GM23338 (cell line): ENCODE data around the gene CERK. TPM values are rescaled to one million over a fixed set of nuclear protein-coding genes. Genes with fewer than 3 reads are reported as not detected.

ENCODE experiments used
- ATAC-seq: fragments of 200-7000 bp; cut with Tn5 transposase; 3 replicates; pipeline ENCODE4 v1.9.1; 2020
- DNase-seq: peaks from one replicate; pipeline ENCODE4 v3.0.0-alpha.2; 2015; ENCODE audit warnings: low spot score
- H2AFZ ChIP-seq: fragments of 200-600 bp; sonication (generic); 2 replicates; pipeline ENCODE4 v1.8.0; 2016; ENCODE audit warnings: antibody characterized with exemption, mild to moderate bottlenecking, moderate library complexity
- H3F3A ChIP-seq: fragments of 200-600 bp; sonication (generic); replicated peaks from 2 replicates; pipeline ENCODE4 v1.8.0; 2017; ENCODE audit warnings: antibody characterized with exemption, mixed run types, low read depth
- H3K27ac ChIP-seq: fragments of 200-600 bp; sonication (generic); 2 replicates; pipeline ENCODE4 v1.6.1; 2016; ENCODE audit warnings: low read depth
- H3K27me3 ChIP-seq: fragments of 200-600 bp; sonication (generic); 2 replicates; pipeline ENCODE4 v1.8.0; 2016; ENCODE audit warnings: mild to moderate bottlenecking, mixed run types, moderate library complexity; ENCODE audit not compliant: insufficient read depth
- H3K36me3 ChIP-seq: fragments of 200-600 bp; sonication (generic); 2 replicates; pipeline ENCODE4 v1.8.0; 2016; ENCODE audit warnings: mild to moderate bottlenecking; ENCODE audit not compliant: insufficient read depth
- H3K4me1 ChIP-seq: fragments of 200-600 bp; sonication (generic); 2 replicates; pipeline ENCODE4 v1.8.0; 2016; ENCODE audit warnings: mild to moderate bottlenecking, moderate library complexity; ENCODE audit not compliant: insufficient read depth
- H3K4me2 ChIP-seq: fragments of 200-600 bp; sonication (generic); 2 replicates; pipeline ENCODE4 v1.7.1; 2017; ENCODE audit warnings: mixed run types
- H3K4me3 ChIP-seq: fragments of 200-600 bp; sonication (generic); 2 replicates; pipeline ENCODE4 v1.6.1; 2016; ENCODE audit warnings: mixed run types
- H3K79me2 ChIP-seq: fragments of 200-600 bp; sonication (generic); replicated peaks from 2 replicates; pipeline ENCODE4 v1.8.0; 2017; ENCODE audit warnings: mild to moderate bottlenecking; ENCODE audit not compliant: insufficient read depth
- H3K9me2 ChIP-seq: fragments of 200-600 bp; sonication (generic); 2 replicates; pipeline ENCODE4 v1.8.0; 2017; ENCODE audit not compliant: insufficient read depth
- H4K20me1 ChIP-seq: fragments of 200-600 bp; sonication (generic); replicated peaks from 2 replicates; pipeline ENCODE4 v1.8.0; 2017; ENCODE audit warnings: mild to moderate bottlenecking; ENCODE audit not compliant: insufficient read depth
- H3K27ac Mint-ChIP-seq: 2 replicates; pipeline ENCODE4 v1.8.0; 2020; ENCODE audit warnings: inconsistent platforms, mild to moderate bottlenecking, moderate library complexity, mixed read lengths
- H3K27me3 Mint-ChIP-seq: 3 replicates; pipeline ENCODE4 v1.8.0; 2022; ENCODE audit warnings: low read depth, mild to moderate bottlenecking, moderate library complexity, mixed read lengths, inconsistent platforms; ENCODE audit not compliant: insufficient read depth, poor library complexity
- H3K36me3 Mint-ChIP-seq: 3 replicates; pipeline ENCODE4 v1.8.0; 2021; ENCODE audit warnings: low read depth, mild to moderate bottlenecking, inconsistent platforms, moderate library complexity, mixed read lengths
- H3K4me1 Mint-ChIP-seq: 3 replicates; pipeline ENCODE4 v1.8.0; 2020; ENCODE audit warnings: mild to moderate bottlenecking, inconsistent platforms, mixed read lengths
- H3K4me3 Mint-ChIP-seq: 3 replicates; pipeline ENCODE4 v1.8.0; 2021; ENCODE audit warnings: moderate library complexity, mild to moderate bottlenecking, inconsistent platforms, mixed read lengths
- H3K9me3 Mint-ChIP-seq: 3 replicates; pipeline ENCODE4 v1.8.0; 2020; ENCODE audit warnings: moderate library complexity, mild to moderate bottlenecking, inconsistent platforms, mixed read lengths
- EZH2 ChIP-seq: fragments of 200-600 bp; sonication (generic); IDR thresholded peaks from one replicate; pipeline ENCODE4 v1.8.0; 2017; ENCODE audit warnings: antibody characterized with exemption, mild to moderate bottlenecking, low read depth; ENCODE audit not compliant: unreplicated experiment
- EZH2phosphoT487 ChIP-seq: fragments of 200-600 bp; sonication (generic); IDR thresholded peaks from one replicate; pipeline ENCODE4 v1.8.1; 2018; ENCODE audit warnings: antibody characterized with exemption; ENCODE audit not compliant: unreplicated experiment
- STAT1 ChIP-seq: IDR thresholded peaks from one replicate; pipeline ENCODE4 v1.6.1; 2016; ENCODE audit warnings: antibody characterized with exemption; ENCODE audit not compliant: unreplicated experiment
- ZNF114 ChIP-seq: fragments of 250-450 bp; sonication (Bioruptor Pico); IDR thresholded peaks from 2 replicates; pipeline ENCODE4 v1.5.0; 2020; ENCODE audit warnings: mild to moderate bottlenecking, moderate library complexity
- ZNF331 ChIP-seq: fragments of 250-450 bp; sonication (Bioruptor Pico); IDR thresholded peaks from 2 replicates; pipeline ENCODE4 v1.5.0; 2020; ENCODE audit warnings: low read depth, mild to moderate bottlenecking, moderate library complexity
- polyA plus RNA-seq: library from polyadenylated mRNA; unstranded; fragments of >200 nt; fragmentation: Nextera tagmentation; extraction: Ambion mirVana; gene quantifications from 2 replicates; pipeline ENCODE4 v1.2.1, GENCODE V29; 2016
- total RNA-seq: library from RNA; depleted of rRNA; stranded (reverse); fragments of >200 nt; shearing (Covaris generic); gene quantifications from 2 replicates; pipeline ENCODE4 v1.2.3, GENCODE V29; 2014
- TF ChIP-seq, protein P1 (sequence below): fragments of 250-450 bp; sonication (Bioruptor Pico); IDR thresholded peaks from 2 replicates; pipeline ENCODE4 v1.5.0; 2020; ENCODE audit warnings: mild to moderate bottlenecking, moderate library complexity
- TF ChIP-seq, protein P2 (sequence below): IDR thresholded peaks from 2 replicates; pipeline ENCODE4 v1.6.1; 2016; ENCODE audit warnings: antibody characterized with exemption
- TF ChIP-seq, protein P3 (sequence below), 2 experiments: fragments of 200-600 bp in 1 of 2; sonication (generic) in 1 of 2; conservative IDR thresholded peaks; 2 replicates each; pipeline versions ENCODE4 v1.5.1 to v1.6.1; 2016 to 2017; ENCODE audit warnings: antibody characterized with exemption in 2 of 2, low read depth in 2 of 2, mild to moderate bottlenecking in 2 of 2, moderate library complexity in 1 of 2

Gene CERK
- total and polyA plus RNA-seq, 2 experiments from 2014 or later: 12.7 to 62.9 TPM

DNA sequence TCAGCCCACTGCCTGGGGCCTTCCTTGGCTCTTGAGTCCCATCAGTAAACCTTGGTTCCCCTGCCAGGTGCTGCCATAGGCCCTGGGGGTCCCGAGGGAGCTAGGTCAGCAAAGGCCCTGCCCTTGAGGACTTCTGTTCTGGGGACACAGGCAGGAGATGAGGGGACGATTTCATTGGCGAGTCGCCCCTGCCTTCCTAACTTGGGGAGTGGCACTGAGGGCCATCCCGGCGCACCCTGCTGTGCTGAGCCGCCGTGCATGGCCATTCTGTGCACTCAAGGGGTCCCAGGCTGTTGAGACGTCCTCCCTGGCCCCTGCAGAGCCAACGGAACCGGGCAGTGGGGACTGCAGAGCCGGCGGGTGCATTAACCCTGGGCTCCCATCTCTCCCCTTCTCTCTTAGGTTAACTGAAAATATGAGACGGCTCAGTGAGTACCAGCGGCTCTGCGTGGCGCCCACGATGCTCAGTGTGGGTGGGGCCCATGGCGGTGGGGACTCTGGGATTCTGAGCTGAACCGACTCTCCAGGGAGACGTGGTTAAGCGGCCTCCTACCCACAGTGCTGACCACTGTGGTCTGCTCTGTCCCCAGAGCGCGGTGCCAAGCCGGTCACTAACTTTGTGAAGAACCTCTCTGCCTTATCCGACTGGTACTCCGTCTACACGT is 74.5 kb downstream of the CERK start:
- no peaks in the 10 kb centered on the region for H4K20me1 ChIP-seq
- no peak for ATAC-seq
- no peak overlapping the region for H3K4me2 ChIP-seq
- no peaks in the 10 kb centered on the region for H3K4me1 ChIP-seq
- no peaks in the 10 kb centered on the region for H3K79me2 ChIP-seq
- no peaks in the 10 kb centered on the region for H3K27me3 ChIP-seq
- Mint-ChIP-seq H3K27ac (no peak overlapping the region), H3K36me3 (no peaks in the 10 kb centered on the region), H3K4me1 (peaks cover 17% of the 10 kb centered on the region; the same call in 2 of the 3 replicates), H3K9me3 (no peaks in the 10 kb centered on the region), H3K27me3 (peaks cover 5% of the 10 kb centered on the region), H3K4me3 (no peak overlapping the region)
- H3K9me2 ChIP-seq: no peaks in the 10 kb centered on the region
- no peak overlapping the region for H3K27ac ChIP-seq
- DNase-seq: no peak
- no peaks in the 10 kb centered on the region for H3K36me3 ChIP-seq
- no peak overlapping the region for H2AFZ ChIP-seq
- no peak overlapping the region for H3K4me3 ChIP-seq
- TF ChIP-seq ZNF114 (CRISPR knock-in tag) (no peak), EZH2phosphoT487 (no peak), STAT1 (no peak), EZH2 (no peak), ZNF331 (no peak)
- TF ChIP-seq, protein P1, sequence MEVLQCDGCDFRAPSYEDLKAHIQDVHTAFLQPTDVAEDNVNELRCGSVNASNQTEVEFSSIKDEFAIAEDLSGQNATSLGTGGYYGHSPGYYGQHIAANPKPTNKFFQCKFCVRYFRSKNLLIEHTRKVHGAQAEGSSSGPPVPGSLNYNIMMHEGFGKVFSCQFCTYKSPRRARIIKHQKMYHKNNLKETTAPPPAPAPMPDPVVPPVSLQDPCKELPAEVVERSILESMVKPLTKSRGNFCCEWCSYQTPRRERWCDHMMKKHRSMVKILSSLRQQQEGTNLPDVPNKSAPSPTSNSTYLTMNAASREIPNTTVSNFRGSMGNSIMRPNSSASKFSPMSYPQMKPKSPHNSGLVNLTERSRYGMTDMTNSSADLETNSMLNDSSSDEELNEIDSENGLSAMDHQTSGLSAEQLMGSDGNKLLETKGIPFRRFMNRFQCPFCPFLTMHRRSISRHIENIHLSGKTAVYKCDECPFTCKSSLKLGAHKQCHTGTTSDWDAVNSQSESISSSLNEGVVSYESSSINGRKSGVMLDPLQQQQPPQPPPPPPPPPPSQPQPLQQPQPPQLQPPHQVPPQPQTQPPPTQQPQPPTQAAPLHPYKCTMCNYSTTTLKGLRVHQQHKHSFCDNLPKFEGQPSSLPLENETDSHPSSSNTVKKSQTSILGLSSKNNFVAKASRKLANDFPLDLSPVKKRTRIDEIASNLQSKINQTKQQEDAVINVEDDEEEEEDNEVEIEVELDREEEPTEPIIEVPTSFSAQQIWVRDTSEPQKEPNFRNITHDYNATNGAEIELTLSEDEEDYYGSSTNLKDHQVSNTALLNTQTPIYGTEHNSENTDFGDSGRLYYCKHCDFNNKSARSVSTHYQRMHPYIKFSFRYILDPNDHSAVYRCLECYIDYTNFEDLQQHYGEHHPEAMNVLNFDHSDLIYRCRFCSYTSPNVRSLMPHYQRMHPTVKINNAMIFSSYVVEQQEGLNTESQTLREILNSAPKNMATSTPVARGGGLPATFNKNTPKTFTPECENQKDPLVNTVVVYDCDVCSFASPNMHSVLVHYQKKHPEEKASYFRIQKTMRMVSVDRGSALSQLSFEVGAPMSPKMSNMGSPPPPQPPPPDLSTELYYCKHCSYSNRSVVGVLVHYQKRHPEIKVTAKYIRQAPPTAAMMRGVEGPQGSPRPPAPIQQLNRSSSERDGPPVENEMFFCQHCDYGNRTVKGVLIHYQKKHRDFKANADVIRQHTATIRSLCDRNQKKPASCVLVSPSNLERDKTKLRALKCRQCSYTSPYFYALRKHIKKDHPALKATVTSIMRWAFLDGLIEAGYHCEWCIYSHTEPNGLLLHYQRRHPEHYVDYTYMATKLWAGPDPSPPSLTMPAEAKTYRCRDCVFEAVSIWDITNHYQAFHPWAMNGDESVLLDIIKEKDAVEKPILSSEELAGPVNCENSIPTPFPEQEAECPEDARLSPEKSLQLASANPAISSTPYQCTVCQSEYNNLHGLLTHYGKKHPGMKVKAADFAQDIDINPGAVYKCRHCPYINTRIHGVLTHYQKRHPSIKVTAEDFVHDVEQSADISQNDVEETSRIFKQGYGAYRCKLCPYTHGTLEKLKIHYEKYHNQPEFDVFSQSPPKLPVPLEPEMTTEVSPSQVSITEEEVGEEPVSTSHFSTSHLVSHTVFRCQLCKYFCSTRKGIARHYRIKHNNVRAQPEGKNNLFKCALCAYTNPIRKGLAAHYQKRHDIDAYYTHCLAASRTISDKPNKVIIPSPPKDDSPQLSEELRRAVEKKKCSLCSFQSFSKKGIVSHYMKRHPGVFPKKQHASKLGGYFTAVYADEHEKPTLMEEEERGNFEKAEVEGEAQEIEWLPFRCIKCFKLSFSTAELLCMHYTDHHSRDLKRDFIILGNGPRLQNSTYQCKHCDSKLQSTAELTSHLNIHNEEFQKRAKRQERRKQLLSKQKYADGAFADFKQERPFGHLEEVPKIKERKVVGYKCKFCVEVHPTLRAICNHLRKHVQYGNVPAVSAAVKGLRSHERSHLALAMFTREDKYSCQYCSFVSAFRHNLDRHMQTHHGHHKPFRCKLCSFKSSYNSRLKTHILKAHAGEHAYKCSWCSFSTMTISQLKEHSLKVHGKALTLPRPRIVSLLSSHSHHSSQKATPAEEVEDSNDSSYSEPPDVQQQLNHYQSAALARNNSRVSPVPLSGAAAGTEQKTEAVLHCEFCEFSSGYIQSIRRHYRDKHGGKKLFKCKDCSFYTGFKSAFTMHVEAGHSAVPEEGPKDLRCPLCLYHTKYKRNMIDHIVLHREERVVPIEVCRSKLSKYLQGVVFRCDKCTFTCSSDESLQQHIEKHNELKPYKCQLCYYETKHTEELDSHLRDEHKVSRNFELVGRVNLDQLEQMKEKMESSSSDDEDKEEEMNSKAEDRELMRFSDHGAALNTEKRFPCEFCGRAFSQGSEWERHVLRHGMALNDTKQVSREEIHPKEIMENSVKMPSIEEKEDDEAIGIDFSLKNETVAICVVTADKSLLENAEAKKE (CRISPR knock-in tag): no peak
- TF ChIP-seq, protein P2, sequence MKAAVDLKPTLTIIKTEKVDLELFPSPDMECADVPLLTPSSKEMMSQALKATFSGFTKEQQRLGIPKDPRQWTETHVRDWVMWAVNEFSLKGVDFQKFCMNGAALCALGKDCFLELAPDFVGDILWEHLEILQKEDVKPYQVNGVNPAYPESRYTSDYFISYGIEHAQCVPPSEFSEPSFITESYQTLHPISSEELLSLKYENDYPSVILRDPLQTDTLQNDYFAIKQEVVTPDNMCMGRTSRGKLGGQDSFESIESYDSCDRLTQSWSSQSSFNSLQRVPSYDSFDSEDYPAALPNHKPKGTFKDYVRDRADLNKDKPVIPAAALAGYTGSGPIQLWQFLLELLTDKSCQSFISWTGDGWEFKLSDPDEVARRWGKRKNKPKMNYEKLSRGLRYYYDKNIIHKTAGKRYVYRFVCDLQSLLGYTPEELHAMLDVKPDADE: no peak
- TF ChIP-seq, protein P3, sequence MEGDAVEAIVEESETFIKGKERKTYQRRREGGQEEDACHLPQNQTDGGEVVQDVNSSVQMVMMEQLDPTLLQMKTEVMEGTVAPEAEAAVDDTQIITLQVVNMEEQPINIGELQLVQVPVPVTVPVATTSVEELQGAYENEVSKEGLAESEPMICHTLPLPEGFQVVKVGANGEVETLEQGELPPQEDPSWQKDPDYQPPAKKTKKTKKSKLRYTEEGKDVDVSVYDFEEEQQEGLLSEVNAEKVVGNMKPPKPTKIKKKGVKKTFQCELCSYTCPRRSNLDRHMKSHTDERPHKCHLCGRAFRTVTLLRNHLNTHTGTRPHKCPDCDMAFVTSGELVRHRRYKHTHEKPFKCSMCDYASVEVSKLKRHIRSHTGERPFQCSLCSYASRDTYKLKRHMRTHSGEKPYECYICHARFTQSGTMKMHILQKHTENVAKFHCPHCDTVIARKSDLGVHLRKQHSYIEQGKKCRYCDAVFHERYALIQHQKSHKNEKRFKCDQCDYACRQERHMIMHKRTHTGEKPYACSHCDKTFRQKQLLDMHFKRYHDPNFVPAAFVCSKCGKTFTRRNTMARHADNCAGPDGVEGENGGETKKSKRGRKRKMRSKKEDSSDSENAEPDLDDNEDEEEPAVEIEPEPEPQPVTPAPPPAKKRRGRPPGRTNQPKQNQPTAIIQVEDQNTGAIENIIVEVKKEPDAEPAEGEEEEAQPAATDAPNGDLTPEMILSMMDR (conservative IDR thresholded peaks at IDR 0.05; ENCODE audit: low read depth in 2 of 2): no peak
- no peaks in the 10 kb centered on the region for H3F3A ChIP-seq
